ENCODE data around the gene STAT1.

The STAT1 gene

GRCh38 chr2:190994148-190994547 lies 19.8 kb downstream of the STAT1 start:
- TF ChIP-seq OSR1 (CRISPR knock-in tag; IDR thresholded peaks at IDR 0.05) (no peak), ZFP3 (CRISPR knock-in tag; IDR thresholded peaks at IDR 0.05) (no peak), ESRRG (CRISPR knock-in tag; IDR thresholded peaks at IDR 0.05) (no peak), TOX (CRISPR knock-in tag; IDR thresholded peaks at IDR 0.05; ENCODE audit: borderline replicate concordance) (no peak), ARNTL (CRISPR knock-in tag; IDR thresholded peaks at IDR 0.05; ENCODE audit: borderline replicate concordance, low read depth) (no peak), GLIS3 (CRISPR knock-in tag; IDR thresholded peaks at IDR 0.05) (no peak), PATZ1 (CRISPR knock-in tag; IDR thresholded peaks at IDR 0.05; ENCODE audit: borderline replicate concordance) (no peak), CSDC2 (CRISPR knock-in tag; IDR thresholded peaks at IDR 0.05) (no peak), ZC3H10 (CRISPR knock-in tag; IDR thresholded peaks at IDR 0.05) (no peak), PPARA (CRISPR knock-in tag; IDR thresholded peaks at IDR 0.05; ENCODE audit: borderline replicate concordance) (no peak), SNAI2 (CRISPR knock-in tag; IDR thresholded peaks at IDR 0.05) (no peak), RARB (CRISPR knock-in tag; IDR thresholded peaks at IDR 0.05) (no peak), CREB5 (CRISPR knock-in tag; IDR thresholded peaks at IDR 0.05; ENCODE audit: low read depth) (no peak), ZNF8 (CRISPR knock-in tag; IDR thresholded peaks at IDR 0.05) (no peak), BACH2 (CRISPR knock-in tag; IDR thresholded peaks at IDR 0.05; ENCODE audit: borderline replicate concordance) (no peak), TCF4 (CRISPR knock-in tag; IDR thresholded peaks at IDR 0.05; ENCODE audit: borderline replicate concordance) (no peak), ZNF565 (CRISPR knock-in tag; conservative IDR thresholded peaks at IDR 0.05; ENCODE audit: low read depth) (no peak)
- TF ChIP-seq, protein P1, sequence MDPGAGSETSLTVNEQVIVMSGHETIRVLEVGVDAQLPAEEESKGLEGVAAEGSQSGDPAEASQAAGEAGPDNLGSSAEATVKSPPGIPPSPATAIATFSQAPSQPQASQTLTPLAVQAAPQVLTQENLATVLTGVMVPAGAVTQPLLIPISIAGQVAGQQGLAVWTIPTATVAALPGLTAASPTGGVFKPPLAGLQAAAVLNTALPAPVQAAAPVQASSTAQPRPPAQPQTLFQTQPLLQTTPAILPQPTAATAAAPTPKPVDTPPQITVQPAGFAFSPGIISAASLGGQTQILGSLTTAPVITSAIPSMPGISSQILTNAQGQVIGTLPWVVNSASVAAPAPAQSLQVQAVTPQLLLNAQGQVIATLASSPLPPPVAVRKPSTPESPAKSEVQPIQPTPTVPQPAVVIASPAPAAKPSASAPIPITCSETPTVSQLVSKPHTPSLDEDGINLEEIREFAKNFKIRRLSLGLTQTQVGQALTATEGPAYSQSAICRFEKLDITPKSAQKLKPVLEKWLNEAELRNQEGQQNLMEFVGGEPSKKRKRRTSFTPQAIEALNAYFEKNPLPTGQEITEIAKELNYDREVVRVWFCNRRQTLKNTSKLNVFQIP (CRISPR knock-in tag; IDR thresholded peaks at IDR 0.05; ENCODE audit: borderline replicate concordance, low read depth), result no peak
- TF ChIP-seq, protein P2, sequence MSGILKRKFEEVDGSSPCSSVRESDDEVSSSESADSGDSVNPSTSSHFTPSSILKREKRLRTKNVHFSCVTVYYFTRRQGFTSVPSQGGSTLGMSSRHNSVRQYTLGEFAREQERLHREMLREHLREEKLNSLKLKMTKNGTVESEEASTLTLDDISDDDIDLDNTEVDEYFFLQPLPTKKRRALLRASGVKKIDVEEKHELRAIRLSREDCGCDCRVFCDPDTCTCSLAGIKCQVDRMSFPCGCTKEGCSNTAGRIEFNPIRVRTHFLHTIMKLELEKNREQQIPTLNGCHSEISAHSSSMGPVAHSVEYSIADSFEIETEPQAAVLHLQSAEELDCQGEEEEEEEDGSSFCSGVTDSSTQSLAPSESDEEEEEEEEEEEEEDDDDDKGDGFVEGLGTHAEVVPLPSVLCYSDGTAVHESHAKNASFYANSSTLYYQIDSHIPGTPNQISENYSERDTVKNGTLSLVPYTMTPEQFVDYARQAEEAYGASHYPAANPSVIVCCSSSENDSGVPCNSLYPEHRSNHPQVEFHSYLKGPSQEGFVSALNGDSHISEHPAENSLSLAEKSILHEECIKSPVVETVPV (CRISPR knock-in tag; IDR thresholded peaks at IDR 0.05), result no peak
- no peak for ATAC-seq

- TF ChIP-seq, protein P2 (CRISPR knock-in tag; IDR thresholded peaks at IDR 0.05), result no peak
- no peak for ATAC-seq
Observed at GRCh38 chr2:190993292-190993643, 20.7 kb downstream of the STAT1 start.

GRCh38 chr2:190990132-190990531 lies 23.8 kb downstream of the STAT1 start:
- ATAC-seq, result no peak
- TF ChIP-seq, protein P1 (CRISPR knock-in tag; IDR thresholded peaks at IDR 0.05; ENCODE audit: borderline replicate concordance, low read depth), result no peak
- TF ChIP-seq ISL1 (CRISPR knock-in tag; IDR thresholded peaks at IDR 0.05) (no peak), ZFP3 (CRISPR knock-in tag; IDR thresholded peaks at IDR 0.05) (no peak), BACH2 (CRISPR knock-in tag; IDR thresholded peaks at IDR 0.05; ENCODE audit: borderline replicate concordance) (no peak), SNAI2 (CRISPR knock-in tag; IDR thresholded peaks at IDR 0.05) (no peak), TOX (CRISPR knock-in tag; IDR thresholded peaks at IDR 0.05; ENCODE audit: borderline replicate concordance) (no peak)
